ENCODE data around the gene SLAMF1. TPM values are rescaled to one million over a fixed set of nuclear protein-coding genes. Genes with fewer than 3 reads are reported as not detected.
A peak's percentile ranks its signal among the peaks of the same experiment; 100 is the strongest.

SLAMF1 gene
- total and polyA plus RNA-seq, 9 of the 15 experiments (the other 6 are each of a cell fraction or from before 2014, with no cell fraction given), result 0.04 to 0.17 (median 0.11) TPM; not detected in 4

DNA sequence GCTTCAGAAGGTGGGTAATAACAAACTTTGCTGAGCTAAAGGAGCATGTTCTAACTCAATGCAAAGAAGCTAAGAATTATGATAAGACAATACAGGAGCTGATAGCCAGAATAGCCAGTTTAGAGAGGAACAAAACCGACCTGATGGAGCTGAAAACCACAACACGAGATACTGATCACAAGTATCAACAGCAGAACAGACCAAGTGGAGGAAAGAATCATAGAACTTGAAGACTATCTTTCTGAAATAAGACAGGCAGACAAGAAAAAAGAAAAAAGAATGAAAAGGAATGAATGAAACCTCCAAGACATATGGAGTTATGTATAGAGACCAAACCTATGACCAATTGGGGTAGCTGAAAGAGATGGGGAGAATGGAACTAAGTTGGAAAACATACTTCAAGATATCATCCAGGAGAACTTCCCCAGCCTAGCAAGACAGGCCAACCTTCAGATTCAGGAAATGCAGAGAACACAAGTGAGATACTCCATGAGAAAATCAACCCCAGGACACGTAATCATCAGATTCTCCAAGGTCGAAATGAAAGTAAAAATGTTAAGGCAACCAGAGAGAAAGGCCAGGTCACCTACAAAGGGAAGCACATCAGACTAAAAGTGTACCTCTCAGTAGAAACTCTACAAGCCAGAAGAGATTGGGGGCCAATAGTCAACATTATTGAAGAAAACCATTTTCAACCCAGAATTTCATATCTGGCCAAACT lies 88.0 kb downstream of the SLAMF1 start (continued):
- TF ChIP-seq, protein P1, sequence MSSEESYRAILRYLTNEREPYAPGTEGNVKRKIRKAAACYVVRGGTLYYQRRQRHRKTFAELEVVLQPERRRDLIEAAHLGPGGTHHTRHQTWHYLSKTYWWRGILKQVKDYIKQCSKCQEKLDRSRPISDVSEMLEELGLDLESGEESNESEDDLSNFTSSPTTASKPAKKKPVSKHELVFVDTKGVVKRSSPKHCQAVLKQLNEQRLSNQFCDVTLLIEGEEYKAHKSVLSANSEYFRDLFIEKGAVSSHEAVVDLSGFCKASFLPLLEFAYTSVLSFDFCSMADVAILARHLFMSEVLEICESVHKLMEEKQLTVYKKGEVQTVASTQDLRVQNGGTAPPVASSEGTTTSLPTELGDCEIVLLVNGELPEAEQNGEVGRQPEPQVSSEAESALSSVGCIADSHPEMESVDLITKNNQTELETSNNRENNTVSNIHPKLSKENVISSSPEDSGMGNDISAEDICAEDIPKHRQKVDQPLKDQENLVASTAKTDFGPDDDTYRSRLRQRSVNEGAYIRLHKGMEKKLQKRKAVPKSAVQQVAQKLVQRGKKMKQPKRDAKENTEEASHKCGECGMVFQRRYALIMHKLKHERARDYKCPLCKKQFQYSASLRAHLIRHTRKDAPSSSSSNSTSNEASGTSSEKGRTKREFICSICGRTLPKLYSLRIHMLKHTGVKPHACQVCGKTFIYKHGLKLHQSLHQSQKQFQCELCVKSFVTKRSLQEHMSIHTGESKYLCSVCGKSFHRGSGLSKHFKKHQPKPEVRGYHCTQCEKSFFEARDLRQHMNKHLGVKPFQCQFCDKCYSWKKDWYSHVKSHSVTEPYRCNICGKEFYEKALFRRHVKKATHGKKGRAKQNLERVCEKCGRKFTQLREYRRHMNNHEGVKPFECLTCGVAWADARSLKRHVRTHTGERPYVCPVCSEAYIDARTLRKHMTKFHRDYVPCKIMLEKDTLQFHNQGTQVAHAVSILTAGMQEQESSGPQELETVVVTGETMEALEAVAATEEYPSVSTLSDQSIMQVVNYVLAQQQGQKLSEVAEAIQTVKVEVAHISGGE (CRISPR knock-in tag; IDR thresholded peaks at IDR 0.05), result no peak
- TF ChIP-seq, protein P2, sequence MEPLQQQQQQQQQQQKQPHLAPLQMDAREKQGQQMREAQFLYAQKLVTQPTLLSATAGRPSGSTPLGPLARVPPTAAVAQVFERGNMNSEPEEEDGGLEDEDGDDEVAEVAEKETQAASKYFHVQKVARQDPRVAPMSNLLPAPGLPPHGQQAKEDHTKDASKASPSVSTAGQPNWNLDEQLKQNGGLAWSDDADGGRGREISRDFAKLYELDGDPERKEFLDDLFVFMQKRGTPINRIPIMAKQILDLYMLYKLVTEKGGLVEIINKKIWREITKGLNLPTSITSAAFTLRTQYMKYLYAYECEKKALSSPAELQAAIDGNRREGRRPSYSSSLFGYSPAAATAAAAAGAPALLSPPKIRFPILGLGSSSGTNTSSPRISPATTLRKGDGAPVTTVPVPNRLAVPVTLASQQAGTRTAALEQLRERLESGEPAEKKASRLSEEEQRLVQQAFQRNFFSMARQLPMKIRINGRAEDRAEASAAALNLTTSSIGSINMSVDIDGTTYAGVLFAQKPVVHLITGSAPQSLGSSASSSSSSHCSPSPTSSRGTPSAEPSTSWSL (CRISPR knock-in tag; IDR thresholded peaks at IDR 0.05; ENCODE audit: borderline replicate concordance), result no peak
- TF ChIP-seq ARNT (IDR thresholded peaks at IDR 0.05), result no peak
- TF ChIP-seq SIN3B (IDR thresholded peaks at IDR 0.05; ENCODE audit: low read depth), result no peak
- no peak for TF ChIP-seq NR4A1 (CRISPR knock-in tag; IDR thresholded peaks at IDR 0.05)
- TF ChIP-seq NR4A1 (tag; IDR thresholded peaks at IDR 0.05), result no peak
- TF ChIP-seq, protein P3, sequence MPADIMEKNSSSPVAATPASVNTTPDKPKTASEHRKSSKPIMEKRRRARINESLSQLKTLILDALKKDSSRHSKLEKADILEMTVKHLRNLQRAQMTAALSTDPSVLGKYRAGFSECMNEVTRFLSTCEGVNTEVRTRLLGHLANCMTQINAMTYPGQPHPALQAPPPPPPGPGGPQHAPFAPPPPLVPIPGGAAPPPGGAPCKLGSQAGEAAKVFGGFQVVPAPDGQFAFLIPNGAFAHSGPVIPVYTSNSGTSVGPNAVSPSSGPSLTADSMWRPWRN (IDR thresholded peaks at IDR 0.05; ENCODE audit: low read depth), result no peak; the same call in 1 of the 2 replicates
- TF ChIP-seq HDAC2 (IDR thresholded peaks at IDR 0.05), result 0 out of 2 replicates have a peak, but pooled peaks have one; percentile 37
- no peak for TF ChIP-seq MED1 (CRISPR knock-in tag; IDR thresholded peaks at IDR 0.05; ENCODE audit: borderline replicate concordance)
- no peak for TF ChIP-seq ZNF175 (CRISPR knock-in tag; IDR thresholded peaks at IDR 0.05; ENCODE audit: low read depth)
- 0 out of 2 replicates have a peak, but pooled peaks have one; percentile 52 for TF ChIP-seq ZEB2 (IDR thresholded peaks at IDR 0.05)
- 0 out of 2 replicates have a peak, but pooled peaks have one; percentile 36 for TF ChIP-seq ELF2 (CRISPR knock-in tag; IDR thresholded peaks at IDR 0.05)
- TF ChIP-seq POU5F1 (IDR thresholded peaks at IDR 0.05; ENCODE audit: borderline replicate concordance, low read depth, low read length, partially characterized antibody), result no peak
- TF ChIP-seq TSC22D4 (tag; IDR thresholded peaks at IDR 0.05), result no peak
- TF ChIP-seq, protein P4, sequence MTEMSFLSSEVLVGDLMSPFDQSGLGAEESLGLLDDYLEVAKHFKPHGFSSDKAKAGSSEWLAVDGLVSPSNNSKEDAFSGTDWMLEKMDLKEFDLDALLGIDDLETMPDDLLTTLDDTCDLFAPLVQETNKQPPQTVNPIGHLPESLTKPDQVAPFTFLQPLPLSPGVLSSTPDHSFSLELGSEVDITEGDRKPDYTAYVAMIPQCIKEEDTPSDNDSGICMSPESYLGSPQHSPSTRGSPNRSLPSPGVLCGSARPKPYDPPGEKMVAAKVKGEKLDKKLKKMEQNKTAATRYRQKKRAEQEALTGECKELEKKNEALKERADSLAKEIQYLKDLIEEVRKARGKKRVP (CRISPR knock-in tag; IDR thresholded peaks at IDR 0.05), result peak; percentile 60
- no peak for TF ChIP-seq ATF1 (CRISPR knock-in tag; IDR thresholded peaks at IDR 0.05)
- no peak for TF ChIP-seq ATF1 (tag; IDR thresholded peaks at IDR 0.05)
- no peak for TF ChIP-seq CBX5 (IDR thresholded peaks at IDR 0.05; ENCODE audit: borderline replicate concordance, low read depth)
- TF ChIP-seq NFE2 (IDR thresholded peaks at IDR 0.05; ENCODE audit: low read depth), result no peak
- TF ChIP-seq TBL1XR1 (IDR thresholded peaks at IDR 0.05; ENCODE audit: low read length in 2 of 2), result no peak
- TF ChIP-seq NCOR1 (IDR thresholded peaks at IDR 0.05), result peak; percentile 7; the same call in 1 of the 2 replicates
- TF ChIP-seq, protein P5, sequence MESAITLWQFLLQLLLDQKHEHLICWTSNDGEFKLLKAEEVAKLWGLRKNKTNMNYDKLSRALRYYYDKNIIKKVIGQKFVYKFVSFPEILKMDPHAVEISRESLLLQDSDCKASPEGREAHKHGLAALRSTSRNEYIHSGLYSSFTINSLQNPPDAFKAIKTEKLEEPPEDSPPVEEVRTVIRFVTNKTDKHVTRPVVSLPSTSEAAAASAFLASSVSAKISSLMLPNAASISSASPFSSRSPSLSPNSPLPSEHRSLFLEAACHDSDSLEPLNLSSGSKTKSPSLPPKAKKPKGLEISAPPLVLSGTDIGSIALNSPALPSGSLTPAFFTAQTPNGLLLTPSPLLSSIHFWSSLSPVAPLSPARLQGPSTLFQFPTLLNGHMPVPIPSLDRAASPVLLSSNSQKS (CRISPR knock-in tag; IDR thresholded peaks at IDR 0.05), result no peak
